T-helper 1 cell treated with Interleukin-12 subunit alpha and Interleukin-12 subunit beta and Interleukin-4 antibody, amounts not matched to agents 30 μg/mL and 1 μg/mL, for 36 hours (primary cell): Measurements from ENCODE around the gene CANT1.

Experiments
- H3K27ac Mint-ChIP-seq: one replicate; pipeline ENCODE4 v1.8.0; 2021; ENCODE audit warnings: mild to moderate bottlenecking, mixed read lengths
- H3K27me3 Mint-ChIP-seq: one replicate; pipeline ENCODE4 v1.8.0; 2021; ENCODE audit warnings: low read depth, mixed read lengths
- H3K36me3 Mint-ChIP-seq: one replicate; pipeline ENCODE4 v1.8.0; 2021; ENCODE audit warnings: low read depth, mixed read lengths
- H3K4me1 Mint-ChIP-seq: one replicate; pipeline ENCODE4 v1.8.0; 2021; ENCODE audit warnings: low read depth, mixed read lengths
- H3K4me3 Mint-ChIP-seq: one replicate; pipeline ENCODE4 v1.8.0; 2021; ENCODE audit warnings: mild to moderate bottlenecking, moderate library complexity, mixed read lengths
- H3K9me3 Mint-ChIP-seq: one replicate; pipeline ENCODE4 v1.8.0; 2021; ENCODE audit warnings: mixed read lengths

Gene CANT1

DNA sequence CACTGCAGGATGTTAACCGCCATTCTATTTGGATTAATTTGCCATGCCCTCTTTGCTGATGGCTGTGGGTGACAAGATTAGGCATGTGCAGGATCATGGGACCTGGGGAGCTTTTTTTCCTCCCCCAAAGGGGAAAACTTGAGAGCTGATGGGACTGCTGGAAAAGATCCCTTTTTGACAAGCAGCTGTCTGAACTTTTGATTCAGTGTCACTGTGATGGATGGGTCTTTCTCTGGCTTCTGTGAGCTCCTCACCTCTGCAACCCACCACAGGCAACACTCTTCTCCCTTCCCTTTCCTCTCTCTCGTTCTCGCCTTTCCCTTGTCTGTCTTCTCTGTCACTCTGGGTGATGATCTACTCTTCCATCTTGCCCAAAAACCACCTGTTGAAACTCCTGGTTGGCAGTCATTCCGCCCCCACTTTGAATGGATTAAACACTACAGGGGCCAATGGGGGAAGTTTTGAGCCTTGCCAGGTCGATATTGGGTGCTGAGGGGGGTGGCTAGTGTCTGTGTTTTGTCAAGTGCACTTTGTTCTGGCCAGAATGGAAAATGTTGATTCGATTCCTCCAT is 3.1 kb upstream of the CANT1 start:
- Mint-ChIP-seq H3K4me1 (peaks cover 21% of the 10 kb centered on the region), H3K4me3 (no peak overlapping the region), H3K27me3 (peaks cover 16% of the 10 kb centered on the region), H3K9me3 (peaks cover 8% of the 10 kb centered on the region), H3K27ac (no peak overlapping the region), H3K36me3 (peaks cover 10% of the 10 kb centered on the region)

DNA sequence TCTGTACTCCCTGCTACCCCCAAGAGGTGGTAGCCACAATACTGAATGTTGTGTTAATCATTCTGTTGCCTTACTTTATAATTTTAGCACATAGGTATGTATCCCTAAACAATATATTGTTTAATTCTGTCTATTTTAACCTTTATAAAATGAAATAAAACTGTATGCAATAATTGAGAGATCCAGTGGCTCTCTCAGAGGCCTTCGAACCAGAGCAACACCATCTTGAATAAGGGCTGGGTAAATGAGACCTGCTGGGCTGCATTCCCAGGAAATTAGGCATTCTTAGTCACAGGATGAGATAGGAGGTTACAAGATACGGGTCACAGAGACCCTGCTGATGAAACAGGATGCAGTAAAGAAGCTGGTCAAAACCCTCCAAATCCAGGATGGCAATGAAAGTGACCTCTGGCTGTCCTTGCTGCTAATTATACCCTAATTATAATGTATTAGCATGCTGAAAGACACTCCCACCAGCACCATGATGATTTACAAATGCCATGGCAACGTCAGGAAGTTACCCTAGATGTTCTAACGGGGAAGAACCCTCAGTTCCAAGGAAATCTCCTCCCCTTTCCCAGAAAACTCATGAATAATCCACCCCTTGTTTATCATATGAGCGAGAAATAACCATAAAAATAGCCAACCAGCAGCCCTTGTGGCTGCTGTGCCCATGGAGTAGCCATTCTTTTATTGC is 2.0 kb upstream of the CANT1 start:
- Mint-ChIP-seq H3K27me3 (peaks cover 12% of the 10 kb centered on the region), H3K4me1 (peaks cover 31% of the 10 kb centered on the region), H3K9me3 (peaks cover 8% of the 10 kb centered on the region), H3K27ac (no peak overlapping the region), H3K4me3 (no peak overlapping the region), H3K36me3 (peaks cover 19% of the 10 kb centered on the region)

DNA sequence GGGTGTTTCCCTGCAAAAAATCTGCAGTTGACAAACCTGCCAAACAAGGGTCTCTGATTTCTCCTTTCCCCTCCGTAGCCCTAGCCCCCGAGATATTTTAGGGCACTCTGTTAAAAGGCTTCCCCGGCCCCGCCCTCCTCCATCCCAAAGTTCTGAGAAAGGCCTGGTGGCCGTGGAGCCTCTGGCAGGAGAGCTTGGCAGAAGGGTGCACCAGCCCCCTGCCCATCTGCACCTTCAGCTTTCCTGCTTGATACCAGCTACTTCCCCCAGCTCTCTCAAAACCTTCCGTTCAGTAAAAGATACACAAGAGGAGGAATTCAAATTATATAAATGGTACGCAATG is 711 bp upstream of the CANT1 start:
- peak overlapping the region; percentile 61 for H3K27ac Mint-ChIP-seq
- H3K36me3 Mint-ChIP-seq, result peaks cover 19% of the 10 kb centered on the region
- peaks cover 7% of the 10 kb centered on the region for H3K27me3 Mint-ChIP-seq
- peaks cover 6% of the 10 kb centered on the region for H3K9me3 Mint-ChIP-seq
- peaks cover 40% of the 10 kb centered on the region for H3K4me1 Mint-ChIP-seq
- peak overlapping the region; percentile 85 for H3K4me3 Mint-ChIP-seq

DNA sequence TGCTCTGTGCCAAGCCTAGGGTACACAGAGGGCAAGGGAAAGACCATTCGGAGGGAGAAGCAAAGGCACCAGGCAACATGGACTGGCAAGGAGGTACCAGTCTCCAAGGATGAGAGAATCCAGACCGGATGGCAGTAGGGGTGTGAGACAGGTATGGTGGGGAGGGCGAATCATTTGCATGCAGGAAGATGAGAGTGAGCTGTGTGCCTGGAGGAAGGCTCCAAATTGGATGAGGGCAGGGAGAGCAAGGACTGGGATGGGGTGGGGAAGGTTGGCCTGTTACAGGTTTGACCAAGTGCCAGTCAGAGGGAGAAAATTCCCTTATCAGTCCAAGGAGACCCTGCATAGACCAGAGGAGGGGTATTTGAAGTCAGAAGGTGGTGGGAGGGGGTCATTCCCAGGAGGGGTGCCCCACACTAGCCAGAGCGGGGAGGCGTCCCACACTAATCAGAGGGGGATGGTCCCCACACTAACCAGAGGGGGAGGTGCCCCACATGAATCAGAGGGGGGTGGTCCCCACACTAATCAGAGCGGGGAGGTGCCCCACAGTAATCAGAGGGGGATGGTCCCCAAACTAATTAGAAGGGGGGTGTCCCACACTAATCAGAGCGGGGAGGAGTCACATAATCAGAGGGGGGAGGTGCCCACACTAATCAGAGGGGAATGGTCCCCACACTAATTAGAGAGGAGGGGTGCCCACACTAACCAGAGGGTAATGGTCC is 737 bp downstream of the CANT1 start:
- H3K36me3 Mint-ChIP-seq, result peaks cover 18% of the 10 kb centered on the region
- peak overlapping the region; percentile 99 for H3K4me3 Mint-ChIP-seq
- H3K27ac Mint-ChIP-seq, result peak overlapping the region; percentile 96
- peaks cover 42% of the 10 kb centered on the region for H3K4me1 Mint-ChIP-seq
- H3K9me3 Mint-ChIP-seq, result peaks cover under 1% of the 10 kb centered on the region
- H3K27me3 Mint-ChIP-seq, result peaks cover 3% of the 10 kb centered on the region

DNA sequence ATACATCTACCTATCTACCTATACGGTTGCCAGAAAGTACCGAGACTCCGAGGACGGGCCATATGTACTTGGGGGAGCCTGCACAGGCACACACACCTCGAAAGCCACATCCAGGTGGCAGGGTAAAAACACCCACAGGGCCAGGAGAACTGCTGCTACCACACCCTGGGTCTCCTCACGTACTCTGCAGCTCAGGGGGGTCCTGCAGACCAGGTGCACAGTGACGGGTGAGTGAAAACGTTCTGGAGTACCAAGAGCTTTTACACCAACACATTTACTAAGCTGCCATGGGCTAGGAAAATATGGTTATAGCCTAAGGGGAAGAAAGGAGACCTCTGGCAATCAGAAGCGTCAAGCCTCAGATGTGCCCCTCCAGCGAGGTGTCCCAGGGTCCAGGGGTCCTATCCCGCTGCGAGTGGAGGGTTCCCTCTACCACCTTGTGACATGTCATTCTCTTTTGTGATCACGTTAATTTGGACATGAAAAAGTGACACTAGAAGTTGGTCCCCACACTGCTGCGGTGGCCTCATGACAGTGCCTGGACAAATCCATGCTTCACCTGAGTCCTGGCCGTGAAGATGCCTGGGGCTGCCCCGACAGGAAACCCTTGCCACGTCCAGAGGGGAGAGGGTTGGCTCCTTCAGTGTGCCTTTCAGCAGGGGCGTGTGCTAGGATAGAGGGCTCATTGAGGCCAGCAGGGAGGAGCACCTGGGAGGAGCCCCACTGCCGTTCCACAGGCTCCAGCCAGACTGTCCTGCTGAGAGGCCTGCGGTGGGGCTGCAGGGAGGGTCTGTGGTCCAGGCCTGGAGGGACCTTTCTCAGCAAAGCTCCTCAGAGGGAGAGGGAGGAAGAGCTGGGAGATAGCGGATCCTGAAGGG is 1.8 kb downstream of the CANT1 start:
- Mint-ChIP-seq H3K27ac (peak overlapping the region; percentile 96), H3K4me3 (peak overlapping the region; percentile 99), H3K27me3 (peaks cover under 1% of the 10 kb centered on the region), H3K9me3 (no peaks in the 10 kb centered on the region), H3K36me3 (peaks cover 18% of the 10 kb centered on the region), H3K4me1 (peaks cover 42% of the 10 kb centered on the region)

DNA sequence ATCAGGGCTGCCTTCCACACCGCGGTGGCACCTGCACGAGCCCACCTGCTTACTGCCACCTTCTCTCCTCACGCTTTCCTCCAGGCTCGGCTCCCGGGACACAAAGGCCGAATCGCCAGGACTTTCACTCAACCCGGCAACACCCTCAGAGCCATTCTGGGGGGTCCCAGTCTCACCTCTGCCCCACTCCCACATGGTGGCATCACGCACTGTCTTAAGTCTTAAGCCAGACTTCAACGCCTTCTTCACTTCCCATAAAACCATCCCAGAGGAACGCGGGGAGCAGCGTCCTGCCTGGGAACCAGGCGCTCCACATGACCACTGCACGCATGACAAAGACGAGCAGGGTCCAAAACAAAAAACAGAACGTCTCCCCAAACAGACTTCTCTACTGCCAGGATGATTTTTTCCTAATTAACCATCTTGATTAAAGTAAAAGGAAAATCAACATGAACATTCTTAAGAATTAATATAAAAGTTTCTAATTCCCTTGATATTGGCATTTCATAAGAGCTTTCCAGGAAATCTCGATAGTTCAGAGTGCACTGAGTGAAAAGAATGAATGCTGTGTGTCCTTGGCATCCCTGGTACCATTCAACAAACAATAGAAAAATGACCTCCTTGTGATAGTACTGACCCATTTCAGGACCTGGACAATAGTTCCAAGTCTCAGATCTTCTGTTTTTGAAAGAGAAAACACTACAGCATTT is 2.6 kb downstream of the CANT1 start:
- Mint-ChIP-seq H3K27me3 (no peaks in the 10 kb centered on the region), H3K36me3 (peaks cover 18% of the 10 kb centered on the region), H3K27ac (peak overlapping the region; percentile 60), H3K4me3 (peak overlapping the region; percentile 69), H3K9me3 (no peaks in the 10 kb centered on the region), H3K4me1 (peaks cover 45% of the 10 kb centered on the region)

DNA sequence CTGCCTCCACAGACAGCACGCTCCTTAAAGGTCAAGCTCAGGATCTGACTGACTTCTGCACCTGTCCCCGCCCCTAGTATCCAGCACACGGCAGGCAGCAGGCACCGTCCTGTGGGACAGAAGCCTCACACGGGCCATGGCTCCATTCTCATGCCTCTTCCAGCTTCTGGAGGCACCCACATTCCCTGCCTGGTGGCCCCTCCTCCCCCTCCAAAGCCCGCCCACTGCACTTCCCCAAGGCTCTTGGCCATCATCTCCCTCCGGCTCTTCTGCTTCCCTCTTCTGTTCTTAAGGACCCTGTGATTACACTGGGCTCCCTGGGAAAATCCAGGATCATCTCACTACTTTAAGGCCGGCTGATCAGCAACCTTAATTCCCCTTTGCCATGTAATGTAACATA is 3.5 kb downstream of the CANT1 start:
- H3K36me3 Mint-ChIP-seq, result peaks cover 19% of the 10 kb centered on the region
- no peaks in the 10 kb centered on the region for H3K27me3 Mint-ChIP-seq
- H3K4me3 Mint-ChIP-seq, result no peak overlapping the region
- H3K9me3 Mint-ChIP-seq, result no peaks in the 10 kb centered on the region
- H3K4me1 Mint-ChIP-seq, result peaks cover 49% of the 10 kb centered on the region
- peak overlapping the region; percentile 71 for H3K27ac Mint-ChIP-seq

DNA sequence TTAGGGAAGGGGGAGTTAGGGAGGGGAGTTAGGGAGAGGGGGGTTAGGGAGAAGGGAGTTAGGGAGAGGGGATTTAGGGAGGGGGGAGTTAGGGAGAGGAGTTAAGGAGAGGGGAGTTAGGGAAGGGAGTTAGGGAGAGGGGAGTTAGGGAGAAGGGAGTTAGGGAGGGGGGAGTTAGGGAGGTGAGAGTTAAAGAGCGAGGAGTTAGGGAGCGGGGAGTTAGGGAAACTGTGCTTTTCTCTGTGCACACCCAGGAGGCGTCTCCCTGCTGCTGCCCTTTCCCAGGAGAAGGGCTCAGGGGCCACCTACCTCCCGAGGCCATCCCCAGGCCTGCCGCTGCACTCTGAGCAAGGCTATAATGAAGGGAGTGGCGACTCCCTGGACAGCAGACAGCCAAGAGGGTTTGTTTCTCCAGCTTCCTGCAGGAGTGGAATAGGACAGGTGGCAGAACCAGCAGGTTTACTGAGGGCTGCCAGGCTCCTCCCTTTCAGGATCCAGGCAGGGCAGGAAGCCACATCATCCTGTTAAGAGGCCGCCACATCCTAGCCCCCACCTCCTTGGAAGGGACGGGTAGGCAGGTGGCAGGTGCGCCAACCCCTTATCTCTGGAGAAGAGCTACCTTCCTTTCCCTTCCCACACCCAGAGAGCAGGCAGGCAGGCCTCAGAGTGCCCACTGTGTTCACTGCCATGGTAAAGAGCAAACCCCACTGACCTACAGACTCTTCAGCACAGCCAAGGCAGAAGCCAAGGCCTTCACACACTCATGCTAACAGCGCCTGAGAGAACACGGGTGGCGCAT is 4.3 kb downstream of the CANT1 start:
- peaks cover 47% of the 10 kb centered on the region for H3K4me1 Mint-ChIP-seq
- peak overlapping the region; percentile 31 for H3K4me3 Mint-ChIP-seq
- H3K27me3 Mint-ChIP-seq, result no peaks in the 10 kb centered on the region
- no peaks in the 10 kb centered on the region for H3K9me3 Mint-ChIP-seq
- peaks cover 21% of the 10 kb centered on the region for H3K36me3 Mint-ChIP-seq
- peak overlapping the region; percentile 58 for H3K27ac Mint-ChIP-seq

DNA sequence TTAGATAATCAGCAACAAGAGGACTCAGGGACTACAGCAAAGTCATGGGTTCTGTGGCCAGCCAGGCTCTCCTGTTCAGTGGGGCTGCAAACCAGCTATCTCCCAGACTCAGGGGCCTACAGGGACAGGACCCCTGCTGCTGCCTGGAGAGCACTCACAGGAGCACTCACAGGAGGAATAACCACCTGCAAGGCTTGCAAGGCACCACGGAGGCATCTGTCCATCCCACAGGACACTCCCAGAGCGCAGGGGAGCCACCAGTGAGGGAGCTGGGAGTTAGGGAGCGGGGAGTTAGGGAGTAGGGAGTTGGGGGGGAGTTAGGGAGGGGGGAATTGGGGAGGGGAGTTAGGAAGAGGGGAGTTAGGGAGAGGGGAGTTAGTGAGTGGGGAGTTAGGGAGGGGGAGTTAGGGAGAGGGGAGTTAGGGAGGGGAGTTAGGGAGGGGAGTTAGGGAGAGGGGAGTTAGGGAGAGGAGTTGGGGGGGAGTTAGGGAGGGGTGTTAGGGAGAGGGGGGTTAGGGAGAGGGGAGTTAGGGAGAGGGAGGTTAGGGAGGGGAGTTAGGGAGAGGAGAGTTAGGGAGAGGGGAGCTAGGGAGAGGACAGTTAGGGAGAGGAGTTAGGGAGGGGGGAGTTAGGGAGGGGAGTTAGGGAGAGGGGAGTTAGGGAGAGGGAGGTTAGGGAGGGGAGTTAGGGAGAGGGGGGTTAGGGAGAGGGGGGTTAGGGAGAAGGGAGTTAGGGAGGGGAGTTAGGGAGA is 5.7 kb downstream of the CANT1 start:
- no peaks in the 10 kb centered on the region for H3K27me3 Mint-ChIP-seq
- no peaks in the 10 kb centered on the region for H3K9me3 Mint-ChIP-seq
- H3K4me3 Mint-ChIP-seq, result no peak overlapping the region
- H3K4me1 Mint-ChIP-seq, result peaks cover 41% of the 10 kb centered on the region
- peaks cover 21% of the 10 kb centered on the region for H3K36me3 Mint-ChIP-seq
- no peak overlapping the region for H3K27ac Mint-ChIP-seq

DNA sequence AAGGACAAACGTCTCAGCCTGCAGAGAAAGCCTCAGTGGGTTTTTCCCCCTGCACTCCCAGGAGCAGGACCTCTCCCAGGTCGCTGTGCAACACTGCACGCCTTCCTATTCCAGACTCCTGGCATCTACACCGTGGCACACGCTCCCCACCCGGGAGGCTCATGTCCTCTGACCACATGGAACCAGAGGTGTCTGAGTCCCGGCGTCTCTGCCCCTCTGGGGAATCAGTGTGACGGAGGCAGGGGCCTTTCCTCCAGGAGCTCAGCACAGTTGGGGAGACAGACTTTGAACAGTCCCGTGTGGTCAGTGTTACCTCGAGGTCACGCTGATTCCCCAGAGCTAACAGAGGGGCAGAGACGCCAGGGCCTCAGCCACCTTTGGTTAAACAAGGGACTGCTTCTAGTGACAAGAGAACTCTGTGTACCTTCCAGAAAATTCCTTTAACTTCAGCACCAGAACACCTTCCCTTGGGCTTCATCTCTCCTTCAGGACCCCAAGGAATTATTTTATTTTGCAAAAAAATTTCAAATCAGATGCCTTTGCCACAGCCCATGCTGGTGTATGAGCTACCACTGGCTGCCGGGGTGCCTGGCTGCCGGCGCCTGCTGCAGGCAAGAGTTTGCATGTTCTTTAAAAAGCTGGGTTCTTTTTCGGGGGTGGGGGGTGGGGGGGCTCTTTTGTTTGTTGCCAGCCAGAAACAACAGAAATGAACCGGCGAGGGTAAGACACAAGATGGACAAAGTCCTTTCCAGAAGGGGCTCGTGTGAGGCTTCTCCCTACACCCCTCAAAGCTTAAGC is 6.6 kb downstream of the CANT1 start:
- H3K27me3 Mint-ChIP-seq, result no peaks in the 10 kb centered on the region
- peaks cover 15% of the 10 kb centered on the region for H3K36me3 Mint-ChIP-seq
- H3K27ac Mint-ChIP-seq, result no peak overlapping the region
- H3K4me1 Mint-ChIP-seq, result peaks cover 32% of the 10 kb centered on the region
- H3K4me3 Mint-ChIP-seq, result no peak overlapping the region
- no peaks in the 10 kb centered on the region for H3K9me3 Mint-ChIP-seq

DNA sequence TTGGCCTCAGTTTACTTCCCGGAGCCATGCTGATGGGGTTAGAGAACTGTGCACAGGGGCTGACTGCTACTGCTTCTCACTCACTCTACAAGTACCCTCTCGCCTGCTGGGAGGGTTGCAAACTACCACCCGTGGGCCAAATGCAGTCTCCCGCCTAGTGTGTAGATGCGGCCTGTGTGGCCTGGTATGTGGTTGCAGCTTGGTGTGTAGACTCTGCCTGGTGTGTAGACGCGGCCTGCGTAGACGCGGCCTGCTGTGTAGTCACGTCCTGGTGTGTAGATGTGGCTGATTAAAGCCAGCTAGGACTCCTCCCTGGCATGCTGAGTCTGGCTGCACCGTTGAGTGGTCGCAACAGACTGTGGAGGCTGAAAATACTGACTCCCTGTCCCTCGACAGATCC is 7.3 kb downstream of the CANT1 start:
- no peak overlapping the region for H3K4me3 Mint-ChIP-seq
- no peak overlapping the region for H3K27ac Mint-ChIP-seq
- peaks cover 16% of the 10 kb centered on the region for H3K36me3 Mint-ChIP-seq
- no peaks in the 10 kb centered on the region for H3K9me3 Mint-ChIP-seq
- peaks cover 25% of the 10 kb centered on the region for H3K4me1 Mint-ChIP-seq
- H3K27me3 Mint-ChIP-seq, result no peaks in the 10 kb centered on the region

DNA sequence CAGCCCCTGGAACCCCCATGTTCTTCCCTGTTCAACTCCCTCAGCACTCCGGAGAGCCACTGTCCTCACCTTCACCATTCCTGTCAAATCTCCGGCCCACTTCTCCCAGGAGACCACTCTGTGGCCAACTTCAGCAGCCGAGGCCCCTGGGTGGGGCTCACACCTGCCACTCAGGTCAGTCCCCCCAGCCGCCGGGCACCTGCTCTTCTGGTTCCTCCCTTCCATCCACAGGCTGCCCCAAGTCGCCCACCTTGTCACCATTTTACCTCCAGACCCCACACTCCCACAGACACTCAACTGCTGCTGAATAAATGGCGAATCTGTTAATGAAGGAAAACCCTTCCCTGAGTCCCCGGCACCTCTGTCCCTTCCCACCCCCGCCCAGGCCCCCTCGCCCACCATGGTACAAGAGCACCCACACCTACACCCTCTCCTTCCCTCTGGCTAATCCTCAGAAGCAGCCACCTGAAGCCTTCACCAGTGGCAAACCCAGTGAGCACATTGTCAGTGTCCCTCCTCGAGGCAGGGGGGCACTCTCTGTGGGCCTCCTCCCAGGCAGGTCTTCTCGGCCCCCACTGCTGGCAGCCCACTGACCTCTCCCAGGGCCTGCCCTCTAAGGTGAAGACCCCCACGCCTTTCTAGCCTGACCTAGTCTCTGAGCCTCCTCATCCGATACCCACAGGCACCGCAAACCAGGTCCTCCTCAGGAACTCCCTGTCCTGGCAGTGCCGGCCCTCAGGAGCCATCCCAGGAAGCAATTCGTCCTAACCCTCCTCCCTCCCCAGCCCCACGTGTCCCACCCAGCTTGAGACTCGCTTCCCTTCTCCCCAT is 8.2 kb downstream of the CANT1 start:
- Mint-ChIP-seq H3K27me3 (no peaks in the 10 kb centered on the region), H3K9me3 (no peaks in the 10 kb centered on the region), H3K27ac (no peak overlapping the region), H3K36me3 (peaks cover 14% of the 10 kb centered on the region), H3K4me3 (no peak overlapping the region), H3K4me1 (peaks cover 19% of the 10 kb centered on the region)
